ENCODE data around the gene CWC27.

DNA sequence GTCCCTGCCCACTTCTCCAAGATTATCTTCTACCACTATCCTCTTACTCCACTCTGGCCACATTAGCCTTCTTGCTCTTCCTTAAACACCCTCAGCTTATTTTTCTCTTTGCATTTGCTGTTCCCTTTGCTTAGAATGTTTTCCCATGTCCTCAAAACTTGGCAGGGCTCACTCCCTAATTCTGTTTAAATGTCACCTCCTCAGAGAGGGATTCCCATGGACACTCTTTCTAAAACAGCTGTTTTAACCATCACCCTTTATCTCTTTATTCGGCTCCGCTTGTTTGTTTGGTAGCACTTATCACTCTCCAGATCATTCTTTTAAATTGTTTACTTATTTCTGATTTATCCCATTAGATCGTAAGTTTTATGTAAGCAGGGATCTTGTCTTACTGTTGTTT, 278.5 kb downstream of the CWC27 start:
- TF ChIP-seq, protein P1, sequence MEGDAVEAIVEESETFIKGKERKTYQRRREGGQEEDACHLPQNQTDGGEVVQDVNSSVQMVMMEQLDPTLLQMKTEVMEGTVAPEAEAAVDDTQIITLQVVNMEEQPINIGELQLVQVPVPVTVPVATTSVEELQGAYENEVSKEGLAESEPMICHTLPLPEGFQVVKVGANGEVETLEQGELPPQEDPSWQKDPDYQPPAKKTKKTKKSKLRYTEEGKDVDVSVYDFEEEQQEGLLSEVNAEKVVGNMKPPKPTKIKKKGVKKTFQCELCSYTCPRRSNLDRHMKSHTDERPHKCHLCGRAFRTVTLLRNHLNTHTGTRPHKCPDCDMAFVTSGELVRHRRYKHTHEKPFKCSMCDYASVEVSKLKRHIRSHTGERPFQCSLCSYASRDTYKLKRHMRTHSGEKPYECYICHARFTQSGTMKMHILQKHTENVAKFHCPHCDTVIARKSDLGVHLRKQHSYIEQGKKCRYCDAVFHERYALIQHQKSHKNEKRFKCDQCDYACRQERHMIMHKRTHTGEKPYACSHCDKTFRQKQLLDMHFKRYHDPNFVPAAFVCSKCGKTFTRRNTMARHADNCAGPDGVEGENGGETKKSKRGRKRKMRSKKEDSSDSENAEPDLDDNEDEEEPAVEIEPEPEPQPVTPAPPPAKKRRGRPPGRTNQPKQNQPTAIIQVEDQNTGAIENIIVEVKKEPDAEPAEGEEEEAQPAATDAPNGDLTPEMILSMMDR (IDR thresholded peaks at IDR 0.05), result no peak
- TF ChIP-seq POLR2A (IDR thresholded peaks at IDR 0.05), result no peak
- TF ChIP-seq POLR2AphosphoS5 (IDR thresholded peaks at IDR 0.05), result no peak
